Adrenal gland (tissue), 12 donors: ENCODE data around the gene MAN1A2. TPM values are rescaled to one million over a fixed set of nuclear protein-coding genes. Genes with fewer than 3 reads are reported as not detected.

Experiments used
- DNase-seq, 7 donors: peaks; one replicate each; pipeline ENCODE4 v3.0.0-alpha.2; 2019 to 2020
- H3K27ac ChIP-seq, 5 donors: fragments of 200-600 bp; sonication (generic) in 4 of 5; 1 replicate in 3 of 5; 2 replicates in 2 of 5; pipeline versions ENCODE4 v1.5.1 to v1.8.0; 2016 to 2020; ENCODE audit warnings: mild to moderate bottlenecking in 1 of 5
- H3K27me3 ChIP-seq: fragments of 200-600 bp; 2 replicates; pipeline ENCODE4 v1.8.0; 2021
- H3K36me3 ChIP-seq, 2 donors: fragments of 200-600 bp; replicated peaks in 1 of 2; 1 replicate in 1 of 2; 2 replicates in 1 of 2; pipeline versions ENCODE4 v1.5.1 to v1.8.0; 2018 to 2022
- H3K4me1 ChIP-seq, 2 donors: fragments of 200-600 bp; replicated peaks in 1 of 2; 1 replicate in 1 of 2; 2 replicates in 1 of 2; pipeline versions ENCODE4 v1.5.1 to v1.8.0; 2018 to 2021
- H3K4me3 ChIP-seq, 4 donors: fragments of 200-600 bp; sonication (generic) in 3 of 4; one replicate each; pipeline ENCODE4 v1.5.1; 2016 to 2018
- H3K9me3 ChIP-seq, 3 donors: fragments of 200-600 bp; sonication (generic) in 1 of 3; replicated peaks in 1 of 3; 1 replicate in 2 of 3; 2 replicates in 1 of 3; pipeline versions ENCODE4 v1.5.1 to v1.8.0; 2016 to 2021
- CTCF ChIP-seq, 6 experiments: fragments of 450-650 bp in 4 of 6; fragments of 200-600 bp in 2 of 6; sonication (generic) in 1 of 6; IDR thresholded peaks; 1 replicate in 5 of 6; 2 replicates in 1 of 6; pipeline versions ENCODE4 v1.5.1 to v1.8.0; 2016 to 2021; ENCODE audit warnings: antibody characterized with exemption in 6 of 6, mild to moderate bottlenecking in 2 of 6, moderate library complexity in 1 of 6
- POLR2A ChIP-seq, 2 donors: fragments of 450-650 bp; IDR thresholded peaks; one replicate each; pipeline ENCODE4 v1.6.1; 2017; ENCODE audit warnings: antibody characterized with exemption in 2 of 2, mild to moderate bottlenecking in 2 of 2, moderate library complexity in 1 of 2
- WGBS, 4 donors: extraction: QIAGEN DNeasy Blood & Tissue Kit in 2 of 4; methylation state at CpG; one replicate each; pipeline versions ENCODE4 v1.1.5 to v1.1.7; 2013 to 2017; 5-methylcytosine and 5-hydroxymethylcytosine counted together
- intact Hi-C, 2 donors: fragments of 100-400 bp; cut with DNase I; formaldehyde crosslinking; loops; one replicate each; pipeline versions ENCODE4 v1.14.1 to v1.15.0; 2022 to 2023
- polyA plus RNA-seq, 3 donors: library from polyadenylated mRNA; stranded (reverse); fragments of 200-250 nt in 2 of 3; fragments of 350-450 nt in 1 of 3; fragmentation: Illumina TruSeq in 1 of 3; extraction: RNeasy Lipid Tissue Mini Kit (QIAGEN cat#74804) in 1 of 3; gene quantifications; one replicate each; pipeline ENCODE4 v1.2.3, GENCODE V29; 2013 to 2014
- total RNA-seq, 9 donors: library from RNA; depleted of rRNA in 4 of 9; stranded (reverse); fragments of >200 nt in 4 of 9; fragments of 120-200 nt in 1 of 9; fragmentation: NEBNext Ultra II Directional in 1 of 9; extraction: Animal tissue kit (Norgen Biotek cat#: 25700) in 1 of 9; gene quantifications; one replicate each; pipeline versions ENCODE4 v1.1.0 to v1.2.4, GENCODE V29; 2013 to 2023
- donor health status: healthy with polysubstance abuse.
- donor health status: Bipolar disorder and iron deficiency.
- donor health status: DM: yes; HTN: yes; CAD: no.
- donor health status: DM: no; HTN: no; CAD: no.
- donor health status: DM: no; HTN: no; CAD: no.
- donor health status: DM: yes; HTN: yes; CAD: no.

The MAN1A2 gene
- total and polyA plus RNA-seq, 12 donors = 4.4 to 45.2 (median 34.1) TPM

- DNase-seq = no peak
- Histone ChIP-seq H3K4me1 (peaks cover 0 to 7% of the 10 kb centered on the region in 2 donors), H3K9me3 (no peaks in the 10 kb centered on the region), H3K36me3 (no peaks in the 10 kb centered on the region), H3K27me3 (no peaks in the 10 kb centered on the region), H3K27ac (no peak overlapping the region), H3K4me3 (no peak overlapping the region)
- intact Hi-C loops = no loop called here
- TF ChIP-seq POLR2A (IDR thresholded peaks at IDR 0.05) (no peak), CTCF (IDR thresholded peaks at IDR 0.05) (no peak)
- WGBS, 4 donors = 49 to 59% (median 52%) methylated on average over 4 of the region's 4 CpGs
Observed at GRCh38 chr1:117359561-117360289, 7.5 kb upstream of the MAN1A2 start.

GRCh38 chr1:117362986-117363385 lies 4.3 kb upstream of the MAN1A2 start:
- Histone ChIP-seq H3K4me1 (peaks cover 0 to 20% of the 10 kb centered on the region in 2 donors), H3K27ac (no peak overlapping the region), H3K4me3 (no peak overlapping the region), H3K36me3 (no peaks in the 10 kb centered on the region), H3K9me3 (no peaks in the 10 kb centered on the region), H3K27me3 (no peaks in the 10 kb centered on the region)
- no peak for TF ChIP-seq POLR2A (IDR thresholded peaks at IDR 0.05)
- TF ChIP-seq CTCF (IDR thresholded peaks at IDR 0.05) = no peak
- DNase-seq = no peak
- intact Hi-C loops = no loop called here
- WGBS, 4 donors = 33 to 98% (median 60%) methylated on average over 1 of the region's 1 CpG

- Histone ChIP-seq H3K27ac (no peak overlapping the region), H3K4me1 (peaks cover 0 to 26% of the 10 kb centered on the region in 2 donors), H3K27me3 (no peaks in the 10 kb centered on the region), H3K36me3 (no peaks in the 10 kb centered on the region), H3K9me3 (no peaks in the 10 kb centered on the region), H3K4me3 (no peak overlapping the region)
- intact Hi-C loops = no loop called here
- no peak for TF ChIP-seq POLR2A (IDR thresholded peaks at IDR 0.05)
- no peak for TF ChIP-seq CTCF (IDR thresholded peaks at IDR 0.05)
- WGBS, 4 donors = 75 to 80% (median 77%) methylated on average over 6 of the region's 6 CpGs
- no peak for DNase-seq
Observed at GRCh38 chr1:117363571-117364048, 3.6 kb upstream of the MAN1A2 start.

GRCh38 chr1:117364240-117364639 lies 3.0 kb upstream of the MAN1A2 start:
- WGBS, 4 donors = 71 to 82% (median 80%) methylated on average over 4 of the region's 4 CpGs
- intact Hi-C loops = no loop called here
- H3K4me1 ChIP-seq = peaks cover 2 to 32% of the 10 kb centered on the region in 2 donors
- TF ChIP-seq CTCF (IDR thresholded peaks at IDR 0.05) = no peak
- TF ChIP-seq POLR2A (IDR thresholded peaks at IDR 0.05) = no peak
- no peaks in the 10 kb centered on the region for H3K9me3 ChIP-seq
- H3K27me3 ChIP-seq = no peaks in the 10 kb centered on the region
- no peak overlapping the region for H3K4me3 ChIP-seq
- DNase-seq = no peak
- no peaks in the 10 kb centered on the region for H3K36me3 ChIP-seq
- H3K27ac ChIP-seq = no peak overlapping the region
